GM18502 (cell line): ENCODE data around the gene PRKCB.
A peak's percentile ranks its signal among the peaks of the same experiment; 100 is the strongest.
"Not testable (repeated sequence)": the region's sequence is repeated elsewhere in the genome, so short reads cannot be mapped to it uniquely, and the experiment has no call there.

ENCODE experiments used
- ATAC-seq: cut with Tn5 transposase; IDR thresholded peaks from one replicate; pipeline ENCODE4 v1.9.1; 2021; ENCODE audit warnings: mild to moderate bottlenecking; ENCODE audit not compliant: unreplicated experiment, poor library complexity

The PRKCB gene

DNA sequence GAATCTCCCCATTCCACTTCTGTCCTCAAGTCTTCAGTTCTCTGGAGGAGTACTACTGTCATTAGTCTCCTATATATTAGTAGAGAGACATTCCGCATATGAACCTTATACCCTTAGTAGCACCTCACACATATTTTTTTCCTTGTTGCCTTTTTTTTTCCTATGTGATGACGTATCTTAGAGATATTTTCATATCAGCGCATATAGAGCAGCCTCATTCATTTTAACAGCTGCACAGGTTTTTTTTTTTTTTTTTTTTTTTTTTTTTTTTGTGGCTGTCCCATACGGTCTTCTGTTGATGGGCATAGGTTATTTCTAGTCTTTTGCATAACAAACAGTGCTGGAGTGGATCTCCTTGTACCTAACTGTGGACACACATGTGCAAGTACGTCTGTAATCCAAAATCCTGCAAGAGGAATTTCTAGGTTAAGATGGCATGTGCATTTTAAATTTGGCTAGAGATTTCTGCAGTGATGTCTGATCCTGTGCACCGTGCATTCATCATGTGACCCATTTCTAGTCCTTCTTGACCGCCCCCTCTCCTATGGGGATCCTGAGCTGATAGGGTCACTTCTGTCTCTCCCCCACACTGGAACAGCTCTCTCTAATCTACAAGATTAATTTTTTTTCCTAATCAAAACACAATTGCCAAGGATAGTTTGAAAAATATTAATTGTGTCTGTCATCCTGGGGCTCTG is 64.8 kb downstream of the PRKCB start:
- ATAC-seq = no peak

DNA sequence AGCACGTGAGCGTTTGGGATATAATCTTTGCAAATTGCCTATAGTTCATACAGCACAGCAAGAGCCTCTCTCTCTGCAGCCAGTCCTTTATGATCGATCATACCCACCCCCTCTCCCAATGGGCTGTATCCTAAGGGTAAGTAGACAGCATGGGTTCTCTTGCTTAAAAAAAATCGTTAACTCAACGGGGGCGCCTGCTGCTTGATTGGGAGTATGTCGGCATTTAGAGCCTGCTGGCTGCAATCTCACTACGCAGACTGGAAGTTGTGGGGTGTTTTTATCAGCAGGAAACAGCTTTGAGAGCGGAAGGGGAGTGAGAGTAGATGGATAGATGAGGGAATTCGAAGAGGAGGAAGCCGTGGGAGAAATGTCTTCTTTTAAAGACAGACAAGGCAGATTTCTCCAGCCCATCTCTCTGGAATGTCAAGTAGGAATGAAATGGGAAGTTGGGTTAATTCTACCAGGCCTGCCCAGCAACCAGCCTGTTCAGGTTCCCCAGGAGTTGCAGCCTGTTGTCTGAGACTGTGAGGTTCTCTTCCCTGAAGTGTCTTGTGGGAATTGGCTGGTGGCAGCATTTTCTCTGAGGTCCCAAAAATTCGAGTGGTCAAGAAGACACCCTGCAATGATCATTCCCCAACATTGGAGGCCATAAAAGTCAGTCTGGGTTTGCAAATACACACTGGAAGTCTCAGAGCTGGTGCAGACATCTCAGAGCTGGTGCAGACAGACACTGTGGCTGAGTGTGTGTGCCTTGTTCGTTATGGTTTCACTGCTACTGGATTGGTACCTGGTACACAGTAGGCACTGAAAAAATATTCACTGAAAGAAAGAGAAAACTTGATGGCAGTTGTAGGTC is 65.6 kb downstream of the PRKCB start:
- ATAC-seq = no peak

DNA sequence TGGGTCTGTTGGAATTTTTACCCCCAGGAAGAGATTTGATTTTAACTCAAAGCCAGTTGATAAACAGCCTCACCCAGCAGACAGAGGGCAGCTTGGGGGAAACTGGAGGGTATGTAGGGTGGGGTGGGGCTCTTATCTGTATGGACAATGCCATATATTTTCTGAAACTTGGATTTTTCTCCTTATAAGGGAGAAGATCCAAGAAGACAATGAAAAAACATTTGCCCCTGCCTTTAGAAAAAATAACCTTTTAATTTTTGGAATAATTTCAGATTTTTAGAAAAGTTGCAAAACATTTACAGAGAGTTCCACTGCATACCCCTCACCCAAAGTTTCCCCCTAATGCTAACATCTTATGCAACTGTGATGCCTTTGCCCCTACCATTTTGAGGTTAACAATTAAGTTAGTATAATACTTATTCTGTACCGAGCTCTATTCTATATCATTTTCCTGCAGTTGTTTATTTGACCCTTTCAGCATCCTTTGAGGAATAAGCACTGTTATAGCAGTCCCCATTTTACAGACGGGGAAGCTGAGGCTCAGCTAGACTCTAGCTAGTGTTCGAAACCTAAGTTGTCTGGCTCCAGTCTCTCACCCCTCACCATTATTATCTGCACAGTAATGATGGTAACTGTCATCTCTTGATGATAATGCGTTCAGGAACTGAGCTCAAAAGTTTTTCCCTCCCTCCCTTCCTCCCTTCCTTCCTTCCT is 66.4 kb downstream of the PRKCB start:
- no peak for ATAC-seq

DNA sequence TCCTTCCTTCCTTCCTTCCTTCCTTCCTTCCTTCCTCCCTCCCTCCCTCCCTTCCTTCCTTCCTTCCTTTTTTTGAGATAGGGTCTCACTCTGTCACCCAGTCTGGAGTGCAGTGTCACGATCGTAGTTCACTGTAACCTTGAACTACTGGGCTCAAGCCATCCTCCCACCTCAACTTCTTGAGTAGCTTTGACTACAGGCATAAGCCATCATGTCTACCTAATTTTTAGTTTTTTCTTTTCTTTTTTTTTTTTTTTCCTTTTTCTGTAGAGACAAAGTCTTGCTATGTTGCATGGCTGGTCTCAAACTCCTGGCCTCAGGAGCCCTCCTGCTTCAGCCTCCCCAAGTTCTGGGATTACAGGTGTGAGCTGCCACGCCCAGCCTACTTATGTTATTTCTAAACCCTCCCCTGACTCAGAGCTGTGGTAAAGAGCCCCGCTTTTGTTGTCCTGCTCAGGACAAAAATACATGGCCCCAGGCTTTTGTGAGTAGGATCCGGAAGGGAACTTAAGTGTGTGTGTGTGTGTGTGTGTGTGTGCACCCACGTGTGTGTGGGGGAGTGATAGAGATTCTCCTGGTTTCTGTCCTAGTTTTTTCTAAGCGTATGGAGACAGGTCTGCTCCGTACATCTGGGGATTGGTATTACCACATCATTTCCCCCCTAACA is 67.1 kb downstream of the PRKCB start:
- no peak for ATAC-seq

DNA sequence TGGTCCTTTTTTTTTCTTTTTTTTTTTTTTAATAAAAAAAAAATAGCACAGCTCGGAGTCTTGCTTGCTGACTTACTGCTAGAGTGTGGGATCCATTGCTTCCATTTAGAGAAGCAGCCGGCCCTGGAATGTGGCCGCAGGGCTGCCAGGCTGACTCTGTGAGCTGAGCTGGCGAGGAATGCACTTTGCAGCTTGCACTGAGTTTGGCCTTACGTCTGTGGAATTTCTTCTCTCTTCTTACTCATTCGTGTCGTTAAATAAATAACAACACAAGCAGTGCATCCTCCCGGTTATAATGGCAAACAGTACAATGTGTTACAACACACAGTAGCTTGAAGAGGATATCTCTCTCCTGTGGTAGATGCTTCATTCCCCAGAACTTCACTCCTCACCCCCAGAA is 69.2 kb downstream of the PRKCB start:
- no peak for ATAC-seq

DNA sequence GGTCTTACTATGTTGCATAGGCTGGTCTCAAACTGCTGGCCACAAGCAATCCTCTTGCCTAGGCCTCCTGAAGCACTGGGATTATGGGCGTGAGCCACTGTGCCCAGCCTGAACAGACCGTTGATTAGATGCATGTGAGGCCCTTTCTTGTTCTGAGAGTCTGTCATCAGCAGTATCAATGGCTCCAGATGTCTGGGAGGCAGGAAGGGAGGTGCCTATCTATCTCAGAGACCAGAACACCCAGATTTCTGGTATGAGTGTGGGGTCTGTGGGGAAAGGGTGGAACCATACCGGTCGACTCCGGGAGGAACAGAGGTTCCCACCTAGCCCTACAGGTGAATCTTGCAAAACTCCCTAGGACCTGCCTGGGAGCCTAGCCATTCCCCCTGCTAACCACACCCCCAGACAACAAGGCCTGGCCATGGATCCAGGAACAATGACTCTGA is 71.7 kb downstream of the PRKCB start:
- no peak for ATAC-seq

DNA sequence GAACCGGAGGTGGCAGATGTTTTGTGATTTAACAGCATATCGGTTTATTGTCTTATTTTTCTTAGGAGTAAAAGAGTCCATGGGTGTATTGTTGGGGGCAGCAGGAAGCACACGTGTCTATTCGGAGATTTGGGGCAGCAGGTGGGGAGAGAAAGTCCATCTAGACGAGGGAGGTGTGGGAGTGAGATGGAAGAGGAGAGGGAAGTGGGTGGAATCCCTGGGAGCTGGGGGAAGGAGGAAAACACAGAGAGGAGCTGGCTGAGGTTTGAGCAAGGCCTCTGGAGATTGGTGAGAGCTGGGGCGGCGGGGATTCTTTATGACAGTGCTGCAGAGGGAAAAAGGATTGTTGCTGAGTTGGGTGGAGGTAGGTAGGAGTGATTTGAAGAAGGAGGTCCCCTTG is 72.1 kb downstream of the PRKCB start:
- no peak for ATAC-seq

DNA sequence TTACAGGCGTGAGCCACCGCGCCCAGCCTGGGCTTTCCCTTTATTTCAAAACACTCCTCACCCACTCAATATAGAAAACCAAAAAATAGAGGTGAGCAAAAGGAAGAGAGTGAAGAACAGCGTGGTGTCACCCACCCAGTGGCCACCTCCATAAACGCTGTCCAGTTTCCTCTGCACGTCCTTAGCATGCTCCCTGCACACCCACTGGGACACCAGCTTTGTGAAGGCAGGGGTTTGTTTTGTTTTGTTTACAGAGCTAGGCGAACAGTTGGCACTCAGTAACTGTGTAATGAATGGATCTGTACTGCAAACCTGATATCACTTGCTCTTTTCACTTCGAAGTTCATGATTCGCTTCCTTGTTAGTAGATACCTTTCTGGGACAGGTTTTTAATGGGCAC is 73.0 kb downstream of the PRKCB start:
- no peak for ATAC-seq

DNA sequence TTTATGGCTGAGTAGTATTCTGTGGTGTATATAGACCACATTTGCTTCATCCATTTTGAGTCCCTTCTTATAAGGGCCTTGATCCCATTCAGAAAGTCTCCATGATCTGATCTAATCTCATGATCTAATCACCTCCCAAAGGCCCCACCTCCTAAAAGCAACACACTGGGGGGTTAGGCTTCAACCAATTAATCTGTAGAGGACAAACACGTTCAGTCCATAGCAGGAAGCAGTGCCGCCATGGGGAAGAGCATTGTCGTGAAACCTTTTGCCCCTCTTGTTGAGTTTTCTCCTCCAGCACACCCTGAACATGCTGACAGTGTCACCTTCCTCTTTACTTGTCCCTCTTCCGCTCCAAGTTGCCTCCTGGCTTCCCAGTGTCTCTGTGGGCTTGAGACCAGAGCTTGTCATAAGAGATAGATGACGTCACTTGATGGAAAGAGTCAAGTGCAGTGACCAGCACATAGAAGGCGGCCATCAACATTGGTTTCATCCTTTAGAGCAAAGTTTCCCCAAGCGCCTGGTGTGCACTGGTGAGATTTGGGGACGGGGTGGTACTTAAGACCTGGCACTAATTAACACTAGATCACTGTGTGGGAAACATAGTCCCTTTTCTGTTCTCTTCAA is 74.1 kb downstream of the PRKCB start:
- ATAC-seq = no peak

DNA sequence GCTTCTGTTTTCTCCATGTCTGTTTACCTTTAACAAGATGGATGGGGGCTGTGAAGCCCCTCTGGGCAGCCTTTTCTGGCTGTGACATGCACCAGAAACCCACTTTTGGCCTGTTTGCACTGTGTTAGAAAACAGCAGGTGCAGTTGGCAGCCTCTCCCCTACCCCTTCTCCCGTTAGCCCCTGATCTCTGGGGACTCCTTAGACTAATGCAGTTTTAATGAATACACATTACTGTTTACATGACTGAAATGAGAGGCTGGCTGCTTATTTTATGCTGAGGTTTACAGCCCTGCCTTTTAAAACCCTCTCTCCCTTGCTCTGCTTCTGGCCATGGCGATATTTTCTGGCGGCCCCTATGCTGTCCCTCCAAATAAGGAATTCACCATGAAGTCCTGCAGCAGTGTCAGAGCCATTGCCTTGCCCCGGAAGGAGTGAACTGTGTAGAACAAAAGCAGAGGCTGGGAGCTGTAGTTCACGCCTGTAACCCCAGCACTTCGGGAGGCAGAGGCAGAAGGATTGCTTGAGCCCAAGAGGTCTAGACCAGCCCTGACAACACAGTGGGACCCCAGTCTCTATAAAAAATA is 79.3 kb downstream of the PRKCB start:
- ATAC-seq = no peak

DNA sequence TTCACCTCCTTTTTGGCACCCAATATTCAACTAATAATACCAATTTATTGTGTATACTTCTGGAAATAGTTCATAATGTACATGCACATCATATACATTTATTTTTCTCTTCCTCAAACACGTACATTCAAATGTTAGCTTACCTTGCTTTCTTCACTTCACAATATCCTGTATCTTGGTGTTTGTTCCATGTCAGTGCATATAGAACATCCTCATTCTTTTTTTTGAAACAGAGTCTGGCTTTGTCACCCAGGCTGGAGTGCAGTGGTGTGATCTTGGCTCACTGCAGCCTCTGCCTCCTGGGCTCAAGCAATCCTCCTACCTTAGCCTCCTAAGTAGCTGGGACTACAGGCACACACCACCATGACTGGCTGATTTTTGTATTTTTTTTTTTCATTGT is 80.8 kb downstream of the PRKCB start:
- not testable (repeated sequence) for ATAC-seq

DNA sequence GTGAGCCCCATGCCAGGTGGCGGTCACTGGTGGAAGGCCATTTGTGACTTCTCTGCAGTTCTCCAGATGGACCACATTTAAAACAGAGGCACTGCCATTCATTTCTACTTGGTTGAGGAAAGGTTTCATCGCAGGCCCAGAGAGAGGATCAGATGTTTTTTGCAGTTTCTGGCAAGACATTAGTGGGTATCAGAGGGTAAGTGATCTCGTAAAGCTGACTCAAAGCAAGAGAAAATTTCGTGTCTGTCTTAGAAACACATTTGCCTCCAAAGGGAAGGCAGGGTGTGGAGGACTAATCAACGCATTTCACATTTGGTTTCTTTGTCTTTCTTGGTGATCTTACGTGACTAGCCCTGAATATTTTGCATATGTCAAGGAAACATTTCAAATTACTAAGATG is 81.8 kb downstream of the PRKCB start:
- peak; percentile 65 for ATAC-seq

DNA sequence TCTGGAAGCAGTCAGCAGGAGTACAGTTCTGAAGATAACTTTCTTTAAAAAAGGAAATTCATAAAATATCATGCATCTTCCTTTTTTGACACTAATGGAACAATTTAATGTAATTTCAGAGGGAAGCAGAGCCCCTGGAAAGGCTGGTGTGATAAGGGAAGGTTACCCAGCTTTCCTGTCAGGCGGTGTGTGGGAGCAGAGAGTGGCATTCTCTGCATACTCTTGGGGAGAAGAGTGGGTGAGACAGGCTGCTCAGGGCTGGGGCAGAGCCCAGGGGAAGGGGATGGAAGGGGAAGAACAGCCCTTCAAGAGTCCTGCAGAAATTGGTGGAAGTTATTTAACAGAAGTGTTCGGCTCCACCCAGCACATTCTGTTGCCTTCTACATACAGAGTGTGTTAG is 84.7 kb downstream of the PRKCB start:
- ATAC-seq = no peak

DNA sequence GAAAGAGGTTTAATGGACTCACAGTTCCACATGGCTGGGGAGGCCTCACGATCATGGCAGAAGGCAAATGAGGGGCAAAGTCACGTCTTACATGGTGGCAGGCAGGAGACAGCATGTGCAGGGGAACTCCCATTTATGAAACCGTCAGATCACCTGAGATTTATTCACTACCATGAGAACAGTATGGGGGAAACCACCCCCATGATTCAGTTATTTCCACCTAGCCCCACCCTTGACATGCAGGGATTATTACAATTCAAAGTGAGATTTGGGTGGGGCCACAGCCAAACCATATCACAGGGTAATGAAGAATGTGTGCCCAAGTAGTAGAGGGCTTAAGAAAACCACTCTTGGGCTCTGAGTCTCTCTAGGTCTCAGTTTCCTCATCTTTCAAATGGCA is 85.1 kb downstream of the PRKCB start:
- ATAC-seq = no peak

DNA sequence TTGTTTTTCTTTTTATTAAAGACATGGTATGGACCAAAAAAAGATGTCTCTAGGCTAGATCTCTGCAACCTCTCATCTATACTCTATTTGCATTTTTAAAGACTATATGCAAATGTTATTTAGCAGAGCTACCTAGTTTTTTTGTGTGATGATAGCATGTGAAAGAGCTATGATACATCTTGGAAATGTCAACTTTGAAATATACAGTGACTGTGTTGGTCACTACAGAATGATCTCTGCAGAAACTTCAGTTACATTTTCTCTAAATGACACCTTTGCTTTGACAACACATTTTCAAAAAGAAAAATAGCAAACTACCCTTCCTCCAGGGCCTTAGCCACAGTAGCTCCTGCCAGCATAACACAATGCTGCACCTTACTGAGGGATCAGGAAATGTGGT is 86.6 kb downstream of the PRKCB start:
- no peak for ATAC-seq

DNA sequence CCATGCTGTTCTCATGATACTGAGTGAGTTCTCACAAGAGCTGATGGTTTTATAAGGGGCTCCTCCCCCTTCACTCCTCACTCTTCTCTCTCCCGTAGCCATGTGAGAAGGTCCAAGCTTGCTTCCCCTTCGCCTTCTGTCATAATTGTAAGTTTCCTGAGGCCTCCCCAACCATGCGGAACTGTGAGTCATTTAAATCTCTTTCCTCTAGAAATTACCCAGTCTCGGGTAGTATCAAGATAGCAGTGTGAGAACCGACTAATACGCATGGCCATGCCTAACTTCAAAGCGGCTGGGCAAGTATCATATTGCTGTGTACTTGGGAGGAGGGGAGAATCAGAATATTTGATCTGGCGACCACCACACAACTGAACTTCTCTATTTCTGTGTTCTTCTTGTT is 88.3 kb downstream of the PRKCB start:
- peak; percentile 66 for ATAC-seq

DNA sequence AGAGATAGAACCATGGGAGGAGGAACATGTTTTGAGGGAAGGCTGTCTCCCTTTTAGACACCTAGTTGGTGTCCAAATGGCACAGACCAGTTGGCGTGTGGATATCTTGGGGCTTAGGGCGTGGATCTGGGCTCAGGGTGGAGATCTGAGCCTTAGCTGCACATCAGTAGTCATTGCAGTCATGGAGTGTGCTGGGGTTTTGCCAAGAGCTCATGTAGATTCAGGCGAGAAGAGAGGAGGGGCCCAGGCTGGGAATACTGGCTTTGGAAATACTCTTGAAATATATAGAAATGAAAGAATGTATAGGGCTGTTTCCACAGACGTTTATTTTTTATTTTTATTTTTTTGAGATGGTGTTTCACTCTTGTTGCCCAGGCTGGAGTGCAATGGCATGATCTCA is 92.0 kb downstream of the PRKCB start:
- no peak for ATAC-seq

DNA sequence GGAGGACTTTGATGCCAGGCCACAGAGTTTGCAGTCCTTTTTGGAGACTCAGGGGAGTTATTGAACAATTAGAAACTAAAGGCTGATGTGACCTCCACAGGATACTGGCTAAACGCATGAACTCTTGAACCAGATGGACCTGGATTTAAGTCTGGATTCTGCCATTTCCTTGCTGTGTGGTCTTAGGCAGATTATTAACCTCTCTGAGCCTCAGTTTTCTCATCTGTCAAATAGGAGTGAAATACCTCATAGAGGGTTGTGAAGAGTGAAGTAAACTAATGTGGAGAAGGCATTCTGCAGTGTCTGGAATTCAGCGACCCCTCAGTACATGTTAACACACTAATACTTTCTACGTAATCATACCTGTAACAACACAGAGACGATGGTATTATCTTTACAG is 93.5 kb downstream of the PRKCB start:
- no peak for ATAC-seq

DNA sequence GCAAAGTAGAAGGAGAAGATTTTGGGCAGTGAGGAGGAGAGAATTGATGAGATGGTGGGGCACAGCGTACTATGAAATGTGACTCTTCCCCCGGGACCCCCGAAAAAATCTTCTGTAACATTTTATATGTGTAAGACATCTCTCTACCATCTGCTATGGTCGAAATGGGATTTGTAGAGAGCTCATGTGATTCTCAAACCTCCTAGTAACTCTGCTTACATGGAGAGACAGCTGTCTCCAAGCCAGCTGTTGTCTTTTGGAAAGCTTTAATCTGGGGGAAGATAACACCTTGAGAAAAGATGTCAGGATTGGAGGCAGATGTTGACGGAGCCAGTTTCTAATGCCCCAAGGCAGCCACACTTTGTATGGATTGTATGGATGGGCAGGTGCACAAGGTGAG is 94.1 kb downstream of the PRKCB start:
- no peak for ATAC-seq

DNA sequence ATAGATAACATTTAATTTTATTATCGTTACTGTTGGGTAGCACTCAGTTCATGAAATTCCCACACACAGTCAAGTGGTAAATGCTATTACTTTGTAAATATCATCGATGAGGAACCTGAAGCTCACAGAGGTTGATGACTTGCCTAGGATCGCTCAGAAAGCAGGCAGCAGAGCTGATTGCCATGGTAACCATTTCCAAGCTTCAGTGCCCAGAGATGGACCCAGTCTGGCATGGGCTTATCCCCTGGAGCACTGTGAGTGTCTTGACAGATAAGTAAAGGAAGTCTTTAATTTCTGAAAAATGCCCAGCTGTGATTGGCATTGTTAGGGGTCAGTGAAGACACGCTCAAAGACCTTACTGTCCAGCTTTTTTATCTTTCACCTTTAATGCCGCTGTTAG is 95.0 kb downstream of the PRKCB start:
- ATAC-seq = no peak
